NK-92 treated with Interleukin-12 subunit alpha and Interleukin-12 subunit beta, amount 100 ng/mL, for 24 hours (cell line): ENCODE measurements around the gene MYL10.

Experiments
- DNase-seq: peaks from one replicate; lab custom pipeline; 2025; lab: John Stamatoyannopoulos, UW

Gene MYL10

GRCh38 chr7:101595766-101596537 is 33.1 kb downstream of the MYL10 start:
- no peak for DNase-seq

- no peak for DNase-seq
Observed at GRCh38 chr7:101595246-101595645, 33.9 kb downstream of the MYL10 start.

DNA sequence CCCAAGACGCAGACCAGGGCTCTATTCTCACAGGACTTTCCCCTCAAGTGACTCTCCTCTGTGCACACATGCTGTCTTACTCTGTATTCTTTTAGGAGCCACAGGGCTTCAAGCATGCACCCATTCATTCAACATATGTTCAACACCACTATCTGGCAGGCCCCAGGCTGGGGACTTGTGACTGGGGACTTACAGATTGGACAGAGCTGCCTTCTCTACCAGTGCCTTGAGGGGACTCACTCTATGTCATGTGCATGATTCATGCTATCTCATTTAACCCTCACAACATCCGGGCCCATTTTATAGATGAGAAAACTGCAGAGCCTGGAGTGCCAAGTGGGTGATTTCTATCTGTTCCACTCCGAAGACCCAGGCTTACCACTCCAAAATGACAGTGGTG is 34.3 kb downstream of the MYL10 start:
- DNase-seq, result no peak

DNA sequence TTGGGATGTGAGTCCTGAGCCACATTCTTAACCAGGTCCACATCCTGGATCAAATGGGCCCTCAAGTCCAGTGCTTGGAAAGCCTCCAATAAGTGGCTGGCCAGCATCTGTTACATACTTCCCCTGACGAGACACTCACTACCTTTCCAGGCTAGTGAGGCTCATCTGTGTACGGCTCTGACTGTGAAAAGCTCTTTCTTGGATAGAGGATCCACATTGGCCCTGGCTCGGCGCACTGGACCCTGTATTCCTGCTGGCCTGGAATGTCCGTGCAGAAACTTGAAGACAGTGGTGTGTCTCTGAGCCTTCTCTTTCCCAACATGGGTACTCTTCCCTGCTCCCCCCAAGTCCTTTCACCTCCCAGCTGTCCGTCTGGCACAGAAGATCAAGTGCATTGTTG is 35.5 kb downstream of the MYL10 start:
- DNase-seq, result no peak

DNA sequence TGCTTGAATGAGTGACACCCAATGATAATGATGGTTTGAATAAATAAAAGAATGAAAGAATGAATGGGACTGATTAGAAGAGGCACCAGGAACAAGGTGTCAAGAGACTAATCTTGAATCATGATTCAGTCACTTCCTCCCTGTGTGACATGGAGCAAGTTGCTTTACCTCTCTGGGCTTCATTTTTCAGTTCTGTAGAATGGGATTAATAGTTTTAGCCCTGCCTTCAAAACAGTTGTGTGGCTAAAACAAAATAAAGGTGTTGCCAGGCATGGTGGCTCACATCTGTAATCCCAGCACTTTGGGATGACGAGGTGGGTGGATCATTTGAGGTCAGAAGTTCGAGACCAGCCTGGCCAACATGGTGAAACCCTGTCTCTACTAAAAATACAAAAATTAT is 37.6 kb downstream of the MYL10 start:
- DNase-seq, result no peak

GRCh38 chr7:101590663-101591435 is 38.2 kb downstream of the MYL10 start:
- DNase-seq, result no peak

DNA sequence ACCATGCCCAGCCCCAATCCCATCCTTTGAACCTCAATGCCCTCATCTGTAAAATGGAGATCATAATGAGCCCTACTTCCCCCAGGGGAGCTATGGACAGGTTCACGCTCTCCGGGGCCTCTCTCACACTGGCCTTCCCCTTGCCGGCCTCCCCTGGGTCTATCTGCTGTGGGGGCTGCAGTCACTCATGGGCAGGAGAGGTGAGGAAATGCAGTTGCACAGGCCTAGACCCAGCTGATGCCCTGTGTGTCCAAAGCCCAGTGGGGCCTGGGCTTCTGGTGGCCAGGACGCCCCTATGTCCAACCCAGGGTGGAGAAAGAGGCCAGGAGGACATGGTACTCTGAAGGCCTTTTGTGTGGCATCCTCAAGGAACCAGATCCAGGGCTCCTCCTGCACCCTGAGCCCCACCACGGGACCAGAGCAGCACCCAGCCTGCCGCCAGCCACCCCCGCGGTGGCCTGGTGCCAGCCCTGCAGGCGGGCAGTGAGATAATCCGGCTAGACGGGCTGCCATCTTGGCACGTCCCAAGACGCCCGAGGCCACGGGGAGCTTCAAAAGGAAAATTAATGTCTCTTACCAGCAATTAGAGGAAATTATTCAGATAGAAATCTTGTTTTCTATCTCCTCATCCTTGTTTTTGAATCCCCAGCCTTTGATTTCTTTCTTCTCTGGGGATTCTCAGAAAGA is 39.0 kb downstream of the MYL10 start:
- no peak for DNase-seq

GRCh38 chr7:101589052-101589451 is 40.0 kb downstream of the MYL10 start:
- DNase-seq, result no peak

DNA sequence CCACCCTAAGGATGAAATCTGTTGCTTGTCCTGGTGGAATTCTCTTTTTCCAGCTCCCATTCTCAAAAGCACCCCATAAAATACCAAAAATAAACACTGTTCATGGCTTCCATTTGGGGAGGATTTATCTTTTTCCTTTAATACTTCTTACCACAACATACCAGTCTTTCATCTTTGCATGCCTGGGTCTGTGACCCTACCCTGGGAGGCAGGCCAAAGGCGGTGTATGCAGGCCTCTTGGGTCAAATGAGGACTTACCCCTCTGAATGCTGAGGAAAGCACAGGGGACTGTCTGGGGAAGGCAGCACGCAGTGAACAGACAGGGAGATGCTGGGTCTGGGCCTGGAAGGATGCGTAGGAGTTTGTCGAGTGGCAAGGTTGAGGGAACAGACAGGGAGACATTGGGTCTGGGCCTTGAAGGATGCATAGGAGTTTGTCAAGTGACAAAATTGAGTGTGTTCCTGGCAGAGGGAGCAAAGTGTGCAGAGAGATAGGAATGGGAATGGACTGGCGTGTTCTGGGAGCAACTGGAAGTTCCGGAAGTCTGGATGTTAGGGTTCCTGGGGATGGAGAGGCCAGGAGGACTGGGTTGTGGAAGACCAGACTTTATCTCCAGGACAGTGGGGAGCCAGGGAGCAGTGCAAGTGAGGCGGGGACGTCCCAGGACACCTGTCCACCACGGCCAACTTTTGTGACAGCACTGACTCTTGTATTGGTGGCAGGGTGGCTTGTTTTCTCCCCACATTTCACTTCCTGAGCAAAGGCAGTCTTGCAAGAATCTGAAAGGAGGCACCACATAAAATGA is 40.8 kb downstream of the MYL10 start:
- no peak for DNase-seq

GRCh38 chr7:101586906-101587677 is 42.0 kb downstream of the MYL10 start:
- DNase-seq, result no peak

DNA sequence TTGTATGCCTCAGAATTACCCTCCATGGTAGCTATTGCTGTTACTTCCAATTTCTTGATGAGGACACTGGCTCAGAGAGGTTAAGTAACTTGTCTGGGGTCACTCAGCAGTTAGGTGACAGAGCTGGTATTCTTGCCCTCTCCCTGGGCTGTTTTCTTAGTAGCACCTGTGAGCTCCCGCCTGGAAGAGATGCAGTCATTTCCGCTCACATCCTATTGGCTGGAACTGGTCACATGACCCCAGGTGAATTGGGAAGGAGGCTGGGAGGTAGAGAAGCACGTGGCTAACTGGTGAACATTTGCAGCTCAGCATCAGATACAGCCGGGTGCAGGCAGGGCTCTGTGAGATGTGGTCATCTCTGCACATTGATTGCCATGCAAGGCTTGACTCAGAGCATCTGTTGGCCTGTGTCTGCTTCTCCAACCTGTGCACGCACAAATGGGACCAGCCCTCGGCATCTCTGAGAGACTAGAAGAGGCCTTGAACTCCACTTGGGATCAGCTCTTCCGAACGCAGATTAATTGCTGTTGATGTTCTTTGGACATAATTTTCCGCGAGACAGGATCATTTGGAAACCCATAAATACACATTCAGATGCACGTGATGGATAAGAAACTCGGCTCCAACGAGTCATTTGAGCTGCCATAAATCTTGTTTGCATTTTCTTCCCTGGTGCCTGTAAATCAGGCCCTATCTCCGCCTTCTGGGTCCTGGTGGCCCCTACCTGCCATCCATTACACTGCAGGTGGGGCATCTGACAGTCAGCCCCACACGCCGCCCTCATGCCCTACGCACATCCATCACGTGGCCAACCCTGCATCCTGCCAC is 42.8 kb downstream of the MYL10 start:
- DNase-seq, result no peak

- no peak for DNase-seq
Observed at GRCh38 chr7:101582971-101583370, 46.1 kb downstream of the MYL10 start.

GRCh38 chr7:101581891-101582290 is 47.2 kb downstream of the MYL10 start:
- DNase-seq, result no peak

DNA sequence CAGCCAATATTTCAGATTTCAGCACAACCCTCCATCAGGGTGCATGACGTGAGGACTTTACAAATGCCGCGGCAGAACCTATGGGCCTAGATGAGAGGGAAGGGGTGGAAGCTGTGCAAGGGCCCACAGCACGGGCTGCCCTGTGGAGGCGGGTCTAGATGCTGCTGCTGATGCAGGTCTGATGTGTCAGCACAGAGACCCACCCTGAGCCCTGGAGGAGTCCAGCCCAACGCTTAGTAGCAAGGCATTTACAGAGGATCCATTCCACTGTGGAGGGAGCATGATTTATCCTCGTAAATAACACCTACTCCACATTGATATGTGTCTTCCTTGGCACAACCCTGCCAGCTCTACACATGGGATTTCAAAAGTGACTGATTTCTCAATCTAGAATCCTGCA is 48.5 kb downstream of the MYL10 start:
- no peak for DNase-seq

DNA sequence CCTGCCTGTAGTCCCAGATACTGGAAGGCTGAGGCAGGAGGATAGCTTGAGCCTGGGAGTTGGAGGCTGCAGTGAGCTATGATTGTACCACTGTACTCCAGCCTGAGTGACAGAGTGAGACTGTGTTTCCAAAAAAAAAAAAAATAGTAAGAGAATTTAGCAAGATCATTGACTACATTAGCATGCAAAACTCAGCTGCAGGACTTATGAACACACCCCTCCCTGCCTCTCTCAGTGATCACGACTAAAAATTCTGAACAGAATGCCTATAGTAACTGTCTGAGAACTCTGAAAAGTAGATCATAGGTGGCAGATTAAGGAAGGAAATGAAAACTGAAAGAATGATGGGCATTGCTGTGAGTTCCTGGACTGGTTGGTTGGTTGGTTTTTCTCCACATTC is 50.5 kb downstream of the MYL10 start:
- no peak for DNase-seq

GRCh38 chr7:101576998-101577397 is 52.1 kb downstream of the MYL10 start:
- no peak for DNase-seq

DNA sequence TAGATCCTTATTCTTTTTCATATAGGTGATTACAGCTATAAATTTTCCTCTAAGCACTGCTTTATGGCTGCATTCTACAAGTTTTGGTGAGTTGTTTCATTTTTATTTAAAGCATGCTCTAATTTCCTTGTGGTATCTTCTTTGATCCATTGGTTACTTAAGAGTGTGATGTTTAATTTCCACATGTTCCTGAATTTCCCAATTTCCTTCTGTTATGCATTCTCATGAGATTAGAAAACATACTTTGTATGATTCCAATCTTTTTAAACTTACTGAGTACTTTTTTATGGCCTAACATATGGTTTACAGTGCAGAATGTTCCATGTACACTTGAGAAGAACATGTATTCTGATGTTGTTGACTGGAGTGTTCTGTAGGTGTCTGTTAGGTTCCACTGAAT is 53.4 kb downstream of the MYL10 start:
- no peak for DNase-seq

- DNase-seq, result no peak
Observed at GRCh38 chr7:101575168-101575567, 53.9 kb downstream of the MYL10 start.

DNA sequence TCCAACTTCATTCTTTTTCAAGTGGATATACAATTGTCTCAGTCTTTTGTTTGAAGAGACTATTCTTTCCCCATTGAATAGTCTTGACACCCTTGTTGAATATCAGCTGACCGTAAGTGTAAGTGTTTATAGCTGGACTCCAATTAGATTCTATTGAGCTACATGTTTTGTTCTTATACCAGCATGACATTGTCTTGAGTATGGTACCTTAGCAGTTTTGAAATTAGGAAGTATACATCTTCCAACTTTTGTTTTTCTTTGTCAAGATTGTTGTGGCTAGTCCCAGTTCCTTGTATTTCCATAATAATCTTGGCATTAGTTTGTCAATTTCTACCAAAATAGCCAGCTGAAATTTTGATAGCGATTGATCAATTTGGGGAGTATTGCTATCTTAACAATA is 56.9 kb downstream of the MYL10 start:
- no peak for DNase-seq

- DNase-seq, result no peak
Observed at GRCh38 chr7:101567230-101567629, 61.9 kb downstream of the MYL10 start.
